Trophoblast cell (in vitro differentiated cells and primary cell): ENCODE data around the gene ENAH.

ENCODE experiments used
- DNase-seq, 2 donors: peaks; one replicate each; pipeline ENCODE4 v3.0.0-alpha.2; 2016
- H2AFZ ChIP-seq: 2 replicates; pipeline ENCODE4 v1.6.1; 2013; ENCODE audit warnings: low read length, moderate library complexity, mild to moderate bottlenecking; ENCODE audit not compliant: insufficient read depth, poor library complexity
- H2AK5ac ChIP-seq: 2 replicates; pipeline ENCODE4 v1.6.1; 2013; ENCODE audit warnings: mild to moderate bottlenecking, low read length
- H2BK120ac ChIP-seq: 2 replicates; pipeline ENCODE4 v1.6.1; 2013; ENCODE audit warnings: low read length, mild to moderate bottlenecking, moderate library complexity; ENCODE audit not compliant: insufficient read depth, poor library complexity
- H2BK12ac ChIP-seq: 2 replicates; pipeline ENCODE4 v1.6.1; 2013; ENCODE audit warnings: mild to moderate bottlenecking, low read length, moderate library complexity
- H2BK5ac ChIP-seq: 2 replicates; pipeline ENCODE4 v1.6.1; 2013; ENCODE audit warnings: low read length, low read depth, moderate library complexity, mild to moderate bottlenecking; ENCODE audit not compliant: poor library complexity
- H3K14ac ChIP-seq: 2 replicates; pipeline ENCODE4 v1.6.1; 2013; ENCODE audit warnings: mild to moderate bottlenecking, low read length
- H3K18ac ChIP-seq: 2 replicates; pipeline ENCODE4 v1.6.1; 2013; ENCODE audit warnings: mild to moderate bottlenecking, low read length
- H3K23ac ChIP-seq: 2 replicates; pipeline ENCODE4 v1.6.1; 2013; ENCODE audit warnings: low read length
- H3K27ac ChIP-seq: 2 replicates; pipeline ENCODE4 v1.5.1; 2013; ENCODE audit warnings: low read depth, mild to moderate bottlenecking, inconsistent platforms, low read length, moderate library complexity
- H3K27me3 ChIP-seq: 2 replicates; pipeline ENCODE4 v1.6.1; 2013; ENCODE audit warnings: inconsistent platforms, mild to moderate bottlenecking, low read length, moderate library complexity; ENCODE audit not compliant: insufficient read depth
- H3K36me3 ChIP-seq, 2 experiments: 1 replicate in 1 of 2; 2 replicates in 1 of 2; pipeline ENCODE4 v1.6.1; 2013; ENCODE audit warnings: low read length in 2 of 2, mild to moderate bottlenecking in 2 of 2, moderate library complexity in 1 of 2; ENCODE audit not compliant: insufficient read depth in 2 of 2, control insufficient read depth in 1 of 2
- H3K4ac ChIP-seq: 2 replicates; pipeline ENCODE4 v1.6.1; 2013; ENCODE audit warnings: low read depth, mild to moderate bottlenecking, low read length, moderate library complexity
- H3K4me1 ChIP-seq, 2 experiments: 1 replicate in 1 of 2; 2 replicates in 1 of 2; pipeline ENCODE4 v1.6.1; 2013; ENCODE audit warnings: low read length in 2 of 2, mild to moderate bottlenecking in 2 of 2, moderate library complexity in 1 of 2; ENCODE audit not compliant: insufficient read depth in 2 of 2, control insufficient read depth in 1 of 2
- H3K4me2 ChIP-seq: 2 replicates; pipeline ENCODE4 v1.6.1; 2013; ENCODE audit warnings: inconsistent platforms, mild to moderate bottlenecking, low read length, moderate library complexity
- H3K4me3 ChIP-seq: 2 replicates; pipeline ENCODE4 v1.5.1; 2013; ENCODE audit warnings: mild to moderate bottlenecking, low read depth, low read length, inconsistent platforms
- H3K79me1 ChIP-seq: one replicate; pipeline ENCODE4 v1.6.1; 2013; ENCODE audit warnings: low read length
- H3K79me2 ChIP-seq: 2 replicates; pipeline ENCODE4 v1.6.1; 2013; ENCODE audit warnings: low read length, mild to moderate bottlenecking; ENCODE audit not compliant: control insufficient read depth, insufficient read depth, poor library complexity
- H3K9ac ChIP-seq: 2 replicates; pipeline ENCODE4 v1.6.1; 2013; ENCODE audit warnings: mild to moderate bottlenecking, low read length
- H3K9me3 ChIP-seq: 2 replicates; pipeline ENCODE4 v1.6.1; 2013; ENCODE audit warnings: low read depth, mild to moderate bottlenecking, control low read depth, inconsistent platforms, low read length; ENCODE audit not compliant: insufficient read depth
- H4K12ac ChIP-seq: 2 replicates; pipeline ENCODE4 v1.6.1; 2013; ENCODE audit warnings: low read depth, mild to moderate bottlenecking, low read length, moderate library complexity
- H4K8ac ChIP-seq: 2 replicates; pipeline ENCODE4 v1.6.1; 2013; ENCODE audit warnings: low read depth, mild to moderate bottlenecking, low read length, moderate library complexity
- H4K91ac ChIP-seq: one replicate; pipeline ENCODE4 v1.6.1; 2013; ENCODE audit warnings: low read depth, mild to moderate bottlenecking, low read length, moderate library complexity
- WGBS: extraction: QIAGEN DNeasy Blood & Tissue Kit; methylation state at CpG from one replicate; pipeline ENCODE4 v1.1.7; 2013; ENCODE audit warnings: missing lambda C conversion rate; ENCODE audit not compliant: insufficient read length, insufficient coverage; ENCODE audit errors: extremely low coverage; 5-methylcytosine and 5-hydroxymethylcytosine counted together

ENAH gene

GRCh38 chr1:225667362-225667761 lies 14.4 kb upstream of the ENAH start:
- H4K91ac ChIP-seq, result no peak overlapping the region
- no peaks in the 10 kb centered on the region for H3K79me1 ChIP-seq
- H3K27ac ChIP-seq, result no peak overlapping the region
- H4K8ac ChIP-seq, result no peak overlapping the region
- no peak for DNase-seq
- no peak overlapping the region for H3K4me2 ChIP-seq
- H3K9me3 ChIP-seq, result no peaks in the 10 kb centered on the region
- H3K4me1 ChIP-seq, result peaks cover 0 to 9% of the 10 kb centered on the region in 2 experiments
- H3K4ac ChIP-seq, result no peak overlapping the region
- H2AFZ ChIP-seq, result no peak overlapping the region
- no peak overlapping the region for H3K23ac ChIP-seq
- no peak overlapping the region for H4K12ac ChIP-seq
- no CpG with 5 or more reads among the region's 4 CpGs for WGBS
- H3K27me3 ChIP-seq, result no peaks in the 10 kb centered on the region
- no peak overlapping the region for H2BK12ac ChIP-seq
- no peaks in the 10 kb centered on the region for H3K79me2 ChIP-seq
- H2BK120ac ChIP-seq, result no peak overlapping the region
- H2AK5ac ChIP-seq, result no peak overlapping the region
- H2BK5ac ChIP-seq, result no peak overlapping the region
- no peak overlapping the region for H3K18ac ChIP-seq
- no peak overlapping the region for H3K4me3 ChIP-seq
- no peak overlapping the region for H3K9ac ChIP-seq
- no peak overlapping the region for H3K14ac ChIP-seq
- H3K36me3 ChIP-seq, result no peaks in the 10 kb centered on the region

- H3K9ac ChIP-seq, result no peak overlapping the region
- H3K4me2 ChIP-seq, result no peak overlapping the region
- no peak overlapping the region for H4K91ac ChIP-seq
- H4K12ac ChIP-seq, result no peak overlapping the region
- no peaks in the 10 kb centered on the region for H3K27me3 ChIP-seq
- H3K36me3 ChIP-seq, result no peaks in the 10 kb centered on the region
- no peak overlapping the region for H2AK5ac ChIP-seq
- DNase-seq, result no peak
- no peak overlapping the region for H3K14ac ChIP-seq
- no peak overlapping the region for H2BK12ac ChIP-seq
- no peak overlapping the region for H2AFZ ChIP-seq
- H3K9me3 ChIP-seq, result no peaks in the 10 kb centered on the region
- WGBS, result no CpG with 5 or more reads among the region's 4 CpGs
- no peaks in the 10 kb centered on the region for H3K79me1 ChIP-seq
- H2BK5ac ChIP-seq, result no peak overlapping the region
- no peak overlapping the region for H3K4me3 ChIP-seq
- H4K8ac ChIP-seq, result no peak overlapping the region
- H3K23ac ChIP-seq, result no peak overlapping the region
- no peak overlapping the region for H2BK120ac ChIP-seq
- H3K27ac ChIP-seq, result no peak overlapping the region
- no peak overlapping the region for H3K18ac ChIP-seq
- H3K4ac ChIP-seq, result no peak overlapping the region
- peaks cover 0 to 5% of the 10 kb centered on the region in 2 experiments for H3K4me1 ChIP-seq
- H3K79me2 ChIP-seq, result no peaks in the 10 kb centered on the region
These were observed 13.6 kb upstream of the ENAH start for GRCh38 chr1:225666495-225666894.

DNA sequence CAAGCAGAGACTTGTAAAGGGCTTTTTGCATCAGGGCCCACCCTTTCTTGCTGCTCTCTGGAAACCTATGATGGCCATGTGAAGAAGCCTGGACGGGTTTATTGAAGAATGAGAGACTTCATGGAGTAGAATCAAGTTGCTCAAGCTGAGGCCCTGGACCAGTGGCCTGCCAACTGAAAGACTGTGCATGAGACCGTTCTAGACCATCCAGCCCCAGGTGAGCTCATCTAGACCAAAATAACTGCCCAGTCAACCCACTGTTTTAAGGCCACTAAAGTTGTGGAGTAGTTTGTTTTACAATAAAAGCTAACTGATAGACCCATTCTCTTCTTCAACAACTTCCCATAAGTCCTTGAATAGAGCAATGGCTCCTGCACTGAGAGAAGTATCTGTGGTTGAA lies 11.8 kb upstream of the ENAH start:
- H3K9ac ChIP-seq, result no peak overlapping the region
- H3K18ac ChIP-seq, result no peak overlapping the region
- H3K27me3 ChIP-seq, result no peaks in the 10 kb centered on the region
- no peak overlapping the region for H3K4ac ChIP-seq
- no peak overlapping the region for H3K4me3 ChIP-seq
- no peak overlapping the region for H2AK5ac ChIP-seq
- no peaks in the 10 kb centered on the region for H3K79me1 ChIP-seq
- no peak overlapping the region for H2BK120ac ChIP-seq
- no peaks in the 10 kb centered on the region for H3K4me1 ChIP-seq
- no peaks in the 10 kb centered on the region for H3K79me2 ChIP-seq
- H4K8ac ChIP-seq, result no peak overlapping the region
- H2AFZ ChIP-seq, result no peak overlapping the region
- DNase-seq, result no peak
- H3K4me2 ChIP-seq, result no peak overlapping the region
- H2BK5ac ChIP-seq, result no peak overlapping the region
- no peak overlapping the region for H2BK12ac ChIP-seq
- no peaks in the 10 kb centered on the region for H3K9me3 ChIP-seq
- H3K14ac ChIP-seq, result no peak overlapping the region
- no peak overlapping the region for H4K12ac ChIP-seq
- WGBS, result no CpG with 5 or more reads among the region's 2 CpGs
- no peaks in the 10 kb centered on the region for H3K36me3 ChIP-seq
- H3K27ac ChIP-seq, result no peak overlapping the region
- H4K91ac ChIP-seq, result no peak overlapping the region
- H3K23ac ChIP-seq, result no peak overlapping the region

- Histone ChIP-seq H3K9ac (no peak overlapping the region), H4K91ac (no peak overlapping the region), H2BK5ac (no peak overlapping the region), H2BK12ac (no peak overlapping the region), H3K4me2 (no peak overlapping the region), H3K79me2 (no peaks in the 10 kb centered on the region), H3K4ac (no peak overlapping the region), H2AFZ (no peak overlapping the region), H3K36me3 (no peaks in the 10 kb centered on the region), H3K27ac (no peak overlapping the region), H3K18ac (no peak overlapping the region), H3K27me3 (no peaks in the 10 kb centered on the region), H2AK5ac (no peak overlapping the region), H4K12ac (no peak overlapping the region), H4K8ac (no peak overlapping the region), H3K9me3 (no peaks in the 10 kb centered on the region), H3K14ac (no peak overlapping the region), H3K4me3 (no peak overlapping the region), H3K4me1 (peaks cover 3% of the 10 kb centered on the region in 2 experiments), H3K79me1 (peaks cover 3% of the 10 kb centered on the region), H3K23ac (no peak overlapping the region), H2BK120ac (no peak overlapping the region)
- no CpG with 5 or more reads among the region's 2 CpGs for WGBS
- DNase-seq, result no peak
These were observed 9.2 kb upstream of the ENAH start for GRCh38 chr1:225662155-225662554.
